Endothelial cell (in vitro differentiated cells): ENCODE measurements around the gene CDH8. TPM values are rescaled to one million over a fixed set of nuclear protein-coding genes. Genes with fewer than 3 reads are reported as not detected.

Experiments used
- DNase-seq: peaks from one replicate; pipeline ENCODE4 v3.0.0; 2021; ENCODE audit warnings: low spot score
- H3K27ac Mint-ChIP-seq: one replicate; pipeline ENCODE4 v1.8.0; 2021; ENCODE audit warnings: mixed read lengths, inconsistent platforms; ENCODE audit not compliant: unreplicated experiment
- H3K27me3 Mint-ChIP-seq: one replicate; pipeline ENCODE4 v1.8.0; 2021; ENCODE audit warnings: mild to moderate bottlenecking, moderate library complexity, mixed read lengths, inconsistent platforms; ENCODE audit not compliant: unreplicated experiment
- H3K36me3 Mint-ChIP-seq: one replicate; pipeline ENCODE4 v1.8.0; 2021; ENCODE audit warnings: mild to moderate bottlenecking, low read depth, mixed read lengths, inconsistent platforms; ENCODE audit not compliant: unreplicated experiment
- H3K4me1 Mint-ChIP-seq: one replicate; pipeline ENCODE4 v1.8.0; 2021; ENCODE audit warnings: mild to moderate bottlenecking, mixed read lengths, inconsistent platforms; ENCODE audit not compliant: unreplicated experiment
- H3K4me3 Mint-ChIP-seq: one replicate; pipeline ENCODE4 v1.8.0; 2021; ENCODE audit warnings: mild to moderate bottlenecking, mixed read lengths, inconsistent platforms; ENCODE audit not compliant: unreplicated experiment
- H3K9me3 Mint-ChIP-seq: one replicate; pipeline ENCODE4 v1.8.0; 2021; ENCODE audit warnings: mixed read lengths, inconsistent platforms; ENCODE audit not compliant: unreplicated experiment
- CTCF ChIP-seq: fragments of 200-600 bp; sonication (generic); IDR thresholded peaks from one replicate; pipeline ENCODE4 v1.5.0; 2021; ENCODE audit warnings: antibody characterized with exemption; ENCODE audit not compliant: unreplicated experiment
- total RNA-seq: library from RNA; stranded (reverse); fragmentation: NEBNext Ultra II Directional; extraction: Animal tissue kit (Norgen Biotek cat#: 25700); gene quantifications from one replicate; pipeline ENCODE4 v1.2.1, GENCODE V29; 2021; ENCODE audit not compliant: unreplicated experiment

The CDH8 gene
- total RNA-seq, 1 donor from 2014 or later: 6.4 TPM

- Mint-ChIP-seq H3K27ac (no peak overlapping the region), H3K27me3 (no peaks in the 10 kb centered on the region), H3K9me3 (no peaks in the 10 kb centered on the region), H3K4me3 (no peak overlapping the region), H3K4me1 (peaks cover 6% of the 10 kb centered on the region), H3K36me3 (no peaks in the 10 kb centered on the region)
- no peak for TF ChIP-seq CTCF
- no peak for DNase-seq
Measured at GRCh38 chr16:61842666-61843065, 193.6 kb downstream of the CDH8 start.

- Mint-ChIP-seq H3K36me3 (no peaks in the 10 kb centered on the region), H3K4me3 (no peak overlapping the region), H3K9me3 (no peaks in the 10 kb centered on the region), H3K27ac (no peak overlapping the region), H3K27me3 (no peaks in the 10 kb centered on the region), H3K4me1 (peaks cover 17% of the 10 kb centered on the region)
- TF ChIP-seq CTCF: no peak
- DNase-seq: no peak
Measured at GRCh38 chr16:61836804-61837393, 199.3 kb downstream of the CDH8 start.

DNA sequence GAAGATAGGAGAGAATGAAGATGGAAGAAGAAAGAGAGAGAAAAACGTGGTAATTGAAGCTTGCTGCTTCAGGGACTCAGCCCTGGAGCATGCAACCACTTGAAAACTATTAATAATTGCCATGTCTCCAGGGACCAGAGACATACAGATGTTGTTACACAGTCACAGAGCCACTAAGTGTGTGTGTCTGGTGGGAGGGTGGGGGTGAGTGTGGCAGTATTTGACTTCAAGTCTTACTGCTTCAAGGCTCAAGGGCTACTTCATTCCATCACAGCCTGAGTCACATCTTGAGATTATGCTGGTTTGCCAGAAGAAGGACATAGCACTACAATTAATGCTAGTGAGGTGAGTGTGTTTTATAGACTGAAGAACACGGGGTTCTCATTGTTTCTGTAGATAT lies 202.2 kb downstream of the CDH8 start:
- H3K4me3 Mint-ChIP-seq: no peak overlapping the region
- no peaks in the 10 kb centered on the region for H3K36me3 Mint-ChIP-seq
- H3K27ac Mint-ChIP-seq: no peak overlapping the region
- no peaks in the 10 kb centered on the region for H3K27me3 Mint-ChIP-seq
- no peaks in the 10 kb centered on the region for H3K9me3 Mint-ChIP-seq
- no peak for DNase-seq
- peaks cover 17% of the 10 kb centered on the region for H3K4me1 Mint-ChIP-seq
- TF ChIP-seq CTCF: no peak

DNA sequence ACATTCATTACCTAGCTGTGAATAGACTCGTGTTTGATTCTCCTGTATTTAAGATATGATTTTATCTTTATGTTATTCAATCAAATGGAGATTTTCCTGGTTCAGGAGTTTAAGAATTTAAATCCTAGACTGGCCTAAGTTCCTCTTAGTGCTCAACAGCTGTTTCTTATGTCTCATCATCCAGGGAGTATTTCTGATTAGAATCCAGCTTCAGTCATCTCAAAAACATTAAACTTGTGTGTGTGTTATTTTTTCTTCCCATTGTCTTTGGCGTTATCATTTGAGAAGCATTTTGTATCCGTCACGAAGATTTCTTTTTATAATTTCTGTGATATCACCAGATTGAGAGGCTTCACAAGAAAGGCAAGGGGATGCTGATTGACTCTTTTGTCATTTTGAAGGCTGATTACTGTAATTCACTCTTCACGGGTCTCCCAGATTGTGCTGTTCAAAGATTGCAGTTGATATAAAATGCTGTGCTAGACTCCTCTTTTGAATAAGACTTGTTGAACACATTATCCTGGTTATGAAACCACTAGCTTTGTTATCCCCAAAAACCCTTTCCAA lies 204.8 kb downstream of the CDH8 start:
- Mint-ChIP-seq H3K4me3 (no peak overlapping the region), H3K27ac (no peak overlapping the region), H3K9me3 (no peaks in the 10 kb centered on the region), H3K27me3 (no peaks in the 10 kb centered on the region), H3K36me3 (no peaks in the 10 kb centered on the region), H3K4me1 (peaks cover 2% of the 10 kb centered on the region)
- no peak for DNase-seq
- no peak for TF ChIP-seq CTCF

DNA sequence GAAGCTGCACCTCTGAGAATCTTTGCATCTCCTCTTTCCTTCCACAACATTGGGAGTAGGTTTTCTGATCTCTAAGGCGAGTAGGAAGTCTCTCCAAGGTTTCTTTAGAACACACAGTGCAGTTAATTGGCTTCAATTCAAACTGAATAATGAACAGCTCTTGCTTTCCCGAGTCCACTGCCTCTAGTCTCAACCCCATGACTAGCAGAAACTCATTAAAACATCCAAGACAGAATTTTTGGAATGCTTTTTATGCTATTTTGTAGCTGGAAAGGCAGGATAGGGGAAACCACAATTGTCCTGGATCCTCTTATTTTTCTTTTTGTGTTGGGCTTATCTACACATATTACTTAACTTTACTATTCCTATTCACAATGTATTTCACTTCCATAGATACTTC lies 206.6 kb downstream of the CDH8 start:
- no peak overlapping the region for H3K4me3 Mint-ChIP-seq

More for the DNA sequence above, 206.6 kb downstream of the CDH8 start:
- DNase-seq: no peak
- Mint-ChIP-seq H3K9me3 (no peaks in the 10 kb centered on the region), H3K4me1 (no peaks in the 10 kb centered on the region), H3K36me3 (no peaks in the 10 kb centered on the region), H3K27me3 (no peaks in the 10 kb centered on the region), H3K27ac (no peak overlapping the region)
- TF ChIP-seq CTCF: no peak
